HG03432 (cell line): ENCODE measurements around the gene GDAP2.

Experiments used
- ATAC-seq: cut with Tn5 transposase; IDR thresholded peaks from one replicate; pipeline ENCODE4 v1.9.1; 2021; ENCODE audit warnings: mild to moderate bottlenecking, moderate library complexity; ENCODE audit not compliant: unreplicated experiment

GDAP2 gene

DNA sequence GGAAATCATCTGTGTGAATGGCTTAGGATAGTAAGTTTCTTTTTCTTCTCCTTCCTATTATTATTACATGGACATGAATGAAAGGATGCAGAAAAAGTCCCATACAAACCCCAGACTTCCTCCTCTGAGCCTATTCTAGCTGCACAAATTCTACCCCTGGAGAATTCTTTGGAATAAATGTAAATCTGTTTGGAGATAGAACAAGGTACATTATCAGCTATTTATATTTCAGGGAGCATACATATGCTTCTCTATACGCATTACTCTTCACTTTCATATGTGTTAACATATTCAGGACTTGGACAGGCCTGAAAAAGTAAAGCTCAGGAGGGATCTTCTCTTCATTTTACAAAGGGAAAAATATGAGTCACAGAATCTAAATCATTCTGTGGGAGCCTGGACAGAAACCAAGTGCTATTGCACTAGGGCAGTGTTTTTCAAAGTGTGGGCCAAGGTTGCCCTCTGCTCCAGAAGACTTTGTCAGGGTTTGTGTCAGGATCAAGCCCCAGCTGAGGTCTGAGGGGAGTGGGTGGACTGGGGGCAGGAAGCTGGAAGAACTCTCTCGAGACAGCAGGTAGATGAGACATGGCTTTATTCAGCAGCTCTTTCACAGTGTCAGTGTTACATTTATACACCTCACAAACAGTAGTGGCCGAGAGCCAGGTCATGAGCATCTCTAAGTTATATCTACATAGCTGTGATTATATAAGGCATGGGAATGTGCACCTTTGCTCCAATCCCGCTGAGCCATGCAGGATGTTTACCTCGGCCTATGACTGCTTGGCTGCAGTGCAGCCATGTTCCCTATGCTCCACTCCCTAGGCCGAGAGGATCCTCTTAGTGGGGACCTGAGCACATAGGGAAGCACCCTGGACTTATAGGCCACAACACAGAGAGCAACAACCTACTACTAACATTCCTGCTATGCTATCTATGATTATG, 114.3 kb downstream of the GDAP2 start:
- ATAC-seq = no peak
